HG03457 (cell line): Measurements from ENCODE around the gene USP4.
"Not testable (repeated sequence)": the region's sequence is repeated elsewhere in the genome, so short reads cannot be mapped to it uniquely, and the experiment has no call there.

ENCODE experiments used
- ATAC-seq: cut with Tn5 transposase; IDR thresholded peaks from one replicate; pipeline ENCODE4 v1.9.1; 2021; ENCODE audit warnings: moderate number of reproducible peaks; ENCODE audit not compliant: unreplicated experiment

Gene USP4

DNA sequence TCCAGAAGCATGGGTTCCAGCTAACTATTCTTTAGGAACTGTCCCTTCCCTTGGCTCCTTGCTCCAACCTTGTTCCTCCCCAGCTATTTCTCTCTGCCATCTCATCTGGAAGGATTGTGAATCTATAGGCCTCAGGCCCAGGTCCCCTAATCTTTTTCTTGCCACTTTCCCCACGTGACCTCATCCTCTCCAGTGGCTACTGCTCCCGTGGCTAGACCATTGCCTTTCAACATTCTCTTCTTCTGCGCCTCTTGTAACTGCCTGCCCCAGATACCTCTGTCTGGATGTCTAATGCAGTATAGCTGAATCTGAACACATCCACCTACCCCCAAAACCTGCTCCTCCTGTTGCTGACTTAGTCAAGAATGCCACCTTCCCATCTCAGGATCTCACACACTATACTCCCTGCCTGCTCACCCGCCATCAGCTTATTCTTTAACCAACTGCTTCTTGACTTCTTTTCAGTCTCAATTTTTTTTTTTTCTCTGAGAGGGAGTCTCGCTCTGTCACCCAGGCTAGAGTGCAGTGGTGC, 13.1 kb upstream of the USP4 start:
- no peak for ATAC-seq

DNA sequence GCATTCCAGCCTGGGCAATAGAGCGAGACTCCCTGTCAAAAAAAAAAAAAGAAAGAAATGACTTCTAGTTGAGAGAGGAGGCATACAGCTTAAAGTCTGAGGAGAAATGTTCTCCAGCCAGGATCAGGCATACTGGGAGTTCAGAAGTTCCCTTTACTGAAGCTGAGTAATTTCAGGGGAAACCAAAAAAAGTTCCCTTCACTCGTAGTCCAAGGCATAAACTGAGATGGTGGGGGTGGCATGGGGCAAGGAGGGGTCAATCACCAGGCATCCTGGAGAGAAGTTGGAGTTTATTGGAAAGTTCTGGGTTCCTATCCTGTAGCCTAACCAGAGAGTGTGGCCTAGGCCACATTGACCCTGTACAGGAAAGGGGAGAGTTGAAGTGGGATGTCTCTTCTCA, 12.4 kb upstream of the USP4 start:
- no peak for ATAC-seq

DNA sequence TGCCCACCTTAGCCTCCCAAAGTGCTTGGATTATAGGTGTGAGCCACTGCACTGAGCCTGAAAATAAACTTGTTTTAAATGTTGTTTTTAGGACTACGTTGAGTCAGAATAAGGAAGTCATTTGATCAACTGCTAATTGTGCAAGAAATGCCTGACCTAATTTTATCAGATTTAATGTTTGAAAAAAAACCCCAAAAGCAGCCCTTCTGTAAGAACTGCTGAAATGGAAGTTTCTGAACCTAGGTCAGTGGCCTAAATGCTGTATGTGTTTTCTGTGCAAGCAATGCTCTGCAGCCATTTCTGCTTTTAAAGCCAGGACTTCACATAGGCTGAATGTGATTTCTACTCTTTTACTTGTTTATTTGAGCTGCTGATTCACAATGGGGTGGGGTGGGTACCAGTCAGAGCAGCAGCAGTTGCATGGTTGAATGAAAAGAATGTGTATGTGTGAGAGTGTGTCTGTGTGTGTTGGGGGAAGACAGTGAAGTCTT, 11.7 kb upstream of the USP4 start:
- ATAC-seq, result no peak

DNA sequence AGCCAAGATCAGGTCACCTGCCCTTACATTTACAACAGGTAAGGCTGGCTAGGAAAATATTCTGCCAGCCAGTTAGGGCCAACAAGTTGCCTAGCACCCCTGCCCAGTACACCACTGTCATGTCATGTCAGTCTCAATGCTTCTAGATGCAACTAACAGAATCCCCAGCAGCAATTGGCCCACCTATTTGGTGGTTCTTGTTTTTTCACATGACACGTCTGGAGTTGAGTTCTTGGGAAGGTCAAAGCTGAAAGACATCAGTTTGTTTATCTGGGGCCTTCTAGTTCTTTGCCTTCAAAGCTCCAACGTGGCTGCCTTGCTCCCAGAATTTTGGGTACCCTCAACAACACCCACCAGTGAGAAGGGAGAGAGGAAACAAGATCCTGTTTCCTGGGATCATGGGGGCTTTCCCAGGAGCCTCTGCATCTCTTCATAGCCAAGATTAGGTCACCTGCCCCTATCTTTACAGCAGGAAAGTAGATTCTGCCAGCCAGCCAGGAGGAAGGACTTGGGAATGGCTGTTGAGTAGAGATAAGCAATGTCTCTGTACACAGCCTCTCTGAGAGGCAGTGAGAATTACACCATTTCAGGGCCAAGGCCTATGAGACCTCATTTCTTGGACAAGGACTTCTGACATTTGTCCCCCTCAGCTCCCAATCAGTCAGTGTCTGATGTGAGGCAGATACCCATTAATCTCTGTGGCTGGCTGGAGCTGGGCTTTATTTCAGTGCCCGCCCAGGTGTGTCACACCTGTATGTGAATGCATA, 9.7 kb upstream of the USP4 start:
- ATAC-seq, result no peak

DNA sequence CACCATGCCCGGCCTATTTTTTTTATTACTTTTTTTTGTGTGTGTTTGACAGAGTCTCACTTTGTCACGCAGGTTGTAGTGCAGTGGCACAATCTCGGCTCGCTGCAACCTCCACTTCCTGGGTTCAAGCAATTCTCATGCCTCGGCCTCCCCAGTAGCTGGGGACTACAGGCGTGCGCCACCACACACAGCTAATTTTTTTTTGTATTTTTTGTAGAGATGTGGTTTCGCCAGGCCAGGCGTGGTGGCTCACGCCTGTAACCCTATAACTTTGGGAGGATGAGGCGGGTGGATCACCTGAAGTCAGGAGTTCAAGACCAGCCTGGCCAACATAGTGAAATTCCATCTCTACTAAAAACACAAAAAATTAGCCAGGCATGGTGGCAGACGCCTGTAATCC, 8.5 kb upstream of the USP4 start:
- ATAC-seq, result not testable (repeated sequence)

DNA sequence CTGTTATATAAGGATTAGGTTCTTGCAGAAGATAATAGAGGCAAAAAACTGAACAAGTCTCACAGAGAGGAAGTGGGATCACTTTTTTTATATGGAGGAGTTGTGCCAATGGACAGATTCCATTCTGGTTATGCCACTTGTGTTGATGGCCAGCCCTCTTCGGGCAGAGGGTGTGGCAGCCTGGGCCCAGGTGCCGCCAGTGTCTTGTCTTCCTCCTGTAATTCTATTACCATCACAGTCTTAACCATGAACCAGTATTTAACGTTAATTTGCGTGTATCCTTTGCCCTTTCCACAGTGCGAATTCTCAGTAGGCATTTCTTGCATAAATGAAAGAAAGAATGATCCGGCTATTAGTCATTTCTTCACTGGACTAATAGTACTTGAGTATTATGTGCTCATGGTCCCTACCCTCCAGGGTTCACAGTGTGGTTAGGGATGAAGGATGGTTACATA, 7.0 kb upstream of the USP4 start:
- no peak for ATAC-seq

DNA sequence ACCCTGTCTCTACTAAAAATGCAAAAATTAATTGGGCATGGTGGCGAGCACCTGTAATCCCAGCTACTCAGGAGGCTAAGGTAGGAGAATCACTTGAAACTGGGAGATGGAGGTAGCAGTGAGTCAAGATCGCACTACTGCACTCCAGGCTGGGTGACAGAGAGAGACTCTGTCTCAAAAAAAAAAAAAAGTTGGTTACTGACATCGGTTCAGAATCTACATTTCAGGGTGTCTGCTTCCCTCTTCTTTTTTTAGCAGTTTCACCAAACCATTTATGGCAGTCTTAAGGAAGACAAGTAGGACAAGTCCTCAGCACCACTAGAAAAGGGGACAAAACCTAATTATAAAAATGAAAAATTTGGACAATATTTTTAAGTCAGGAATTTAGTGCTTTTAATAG, 3.3 kb upstream of the USP4 start:
- no peak for ATAC-seq

DNA sequence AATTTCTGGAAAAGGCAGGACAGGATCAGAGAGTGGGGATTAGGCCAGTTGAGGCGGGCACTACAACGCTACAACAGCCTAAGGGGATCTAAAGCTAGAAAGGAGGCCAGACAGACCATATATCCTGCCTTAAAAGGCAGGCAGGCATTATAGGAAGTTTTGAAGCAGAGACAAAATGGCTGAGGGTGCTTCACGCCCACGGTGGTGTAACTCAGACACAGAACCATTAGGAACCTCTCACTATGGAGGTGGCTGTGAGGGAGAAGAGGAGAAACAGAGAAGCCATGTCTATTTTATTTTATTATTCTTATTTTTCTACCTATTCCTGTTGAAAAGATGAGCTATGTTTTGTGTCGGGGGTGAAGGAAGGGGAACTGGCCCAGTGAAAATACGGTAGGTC, 2.1 kb upstream of the USP4 start:
- no peak for ATAC-seq

DNA sequence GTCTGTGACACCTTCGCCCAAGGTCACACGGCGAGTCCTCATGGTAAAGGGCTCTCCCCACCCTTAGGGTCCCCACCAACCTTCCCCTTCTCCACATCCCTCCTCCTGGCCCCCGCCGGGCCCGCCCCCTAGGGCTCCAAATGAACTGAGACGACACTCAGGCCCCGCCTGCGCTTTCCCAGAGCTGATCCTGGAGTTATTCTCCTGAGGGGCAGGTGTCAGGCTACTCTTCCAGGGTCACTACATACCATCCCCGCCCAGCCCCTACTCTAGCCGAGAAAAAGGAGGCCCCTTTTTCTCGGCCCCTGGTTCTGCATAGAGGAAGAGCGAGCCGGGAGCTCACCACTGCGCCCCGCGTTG, 292 bp downstream of the USP4 start:
- ATAC-seq, result no peak

DNA sequence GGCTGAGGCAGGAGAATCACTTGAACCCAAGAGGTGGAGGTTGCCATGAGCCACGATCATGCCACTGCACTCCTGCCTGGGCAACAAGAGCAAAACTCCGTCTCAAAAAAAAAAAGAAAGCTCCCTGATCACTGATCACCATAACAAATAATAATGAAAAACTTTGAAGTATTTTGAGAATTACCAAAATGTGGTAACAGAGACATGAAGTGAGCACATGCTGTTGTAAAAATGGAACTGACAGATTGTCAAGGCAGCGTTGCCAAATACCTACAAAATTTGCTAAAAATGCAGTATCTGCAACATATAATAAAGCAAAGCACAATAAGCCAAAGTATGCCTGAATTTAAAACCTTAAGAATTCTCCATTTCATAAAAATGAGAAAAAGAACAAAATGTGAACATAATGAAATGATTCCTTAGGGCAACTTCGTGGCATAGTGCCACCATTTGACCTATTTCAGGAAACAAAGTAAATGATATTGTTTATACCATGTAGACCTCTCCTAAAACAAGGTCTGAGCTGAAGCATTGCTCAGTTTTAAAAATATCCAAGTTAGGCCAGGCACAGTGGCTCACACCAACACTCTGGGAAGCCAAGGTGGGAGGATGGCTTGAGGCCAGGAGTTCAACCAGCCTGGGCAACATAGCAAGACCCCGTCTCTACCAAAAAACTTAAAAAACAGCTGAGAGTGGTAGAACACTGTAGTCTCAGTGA, 5.8 kb downstream of the USP4 start:
- ATAC-seq, result no peak

DNA sequence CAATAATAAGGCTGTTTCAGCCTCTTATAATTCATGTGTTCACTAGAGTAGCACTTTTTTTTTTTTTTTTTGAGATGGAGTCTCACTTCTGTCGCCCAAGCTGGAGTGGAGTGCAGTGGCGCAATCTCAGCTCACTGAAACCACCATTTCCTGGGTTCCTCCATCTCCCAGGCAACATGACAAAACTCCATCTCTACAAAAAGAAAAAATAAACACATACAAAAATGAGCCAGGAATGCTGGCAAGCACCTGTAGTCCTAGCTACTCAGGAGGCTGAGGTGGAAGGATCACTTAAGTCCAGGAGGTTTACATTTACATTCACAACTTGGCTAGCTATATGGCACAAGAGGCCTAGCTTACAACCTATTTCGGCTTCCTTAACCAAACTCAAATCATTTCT, 6.8 kb downstream of the USP4 start:
- ATAC-seq, result no peak

DNA sequence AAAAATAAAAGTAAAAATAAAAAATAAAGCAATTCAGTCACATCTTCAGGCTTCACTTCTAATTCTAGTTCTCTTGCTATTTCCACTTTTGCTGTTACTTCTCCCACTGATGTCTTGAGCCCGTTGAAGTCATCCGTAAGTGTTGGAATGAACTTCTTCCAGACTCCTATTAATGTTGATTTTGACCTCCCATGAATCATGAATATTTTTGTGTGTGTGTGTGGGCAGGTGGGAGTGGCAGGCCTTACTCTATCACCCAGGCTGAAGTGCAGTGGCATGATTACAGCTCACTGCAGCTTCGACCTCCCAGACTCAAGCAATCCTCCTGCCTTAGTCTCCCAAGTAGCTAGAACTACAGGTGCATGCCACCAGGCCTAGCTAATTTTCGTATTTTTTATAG, 10.7 kb downstream of the USP4 start:
- ATAC-seq, result no peak

DNA sequence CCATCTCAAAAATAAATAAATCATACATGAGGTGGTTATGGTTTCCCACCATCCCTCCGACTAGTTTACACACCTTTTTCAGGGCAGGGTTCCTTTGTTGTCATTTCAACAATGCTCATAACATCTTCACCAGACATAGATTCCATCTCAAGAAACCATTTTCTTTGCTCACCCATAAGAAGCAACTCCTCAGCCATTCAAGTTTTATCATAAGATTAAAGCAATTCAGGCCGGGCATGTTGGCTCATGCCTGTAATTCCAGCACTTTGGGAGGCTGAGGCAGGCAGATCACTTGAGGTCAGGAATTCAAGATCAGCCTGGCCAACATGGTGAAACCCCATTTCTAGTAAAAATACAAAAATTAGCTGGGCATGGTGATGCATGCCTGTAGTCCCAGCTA, 11.5 kb downstream of the USP4 start:
- not testable (repeated sequence) for ATAC-seq

DNA sequence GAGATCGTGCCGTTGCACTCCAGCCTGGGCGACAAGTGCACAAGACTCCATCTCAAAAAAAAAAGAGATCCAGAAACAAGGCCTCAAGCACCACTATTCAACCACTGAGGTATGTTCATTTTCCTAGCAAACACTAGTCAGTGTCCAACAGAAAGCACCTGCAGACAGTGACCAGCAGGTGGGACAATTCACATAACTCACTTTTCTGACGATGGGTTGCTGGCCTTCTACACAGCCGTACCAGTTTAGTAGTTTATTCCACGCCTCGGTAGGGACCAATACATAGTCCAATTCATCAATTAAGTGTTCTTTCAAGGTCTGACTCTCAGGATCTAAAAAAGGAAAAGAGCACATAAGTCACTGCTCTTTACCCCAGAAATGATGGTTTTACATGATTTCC, 12.4 kb downstream of the USP4 start:
- no peak for ATAC-seq

DNA sequence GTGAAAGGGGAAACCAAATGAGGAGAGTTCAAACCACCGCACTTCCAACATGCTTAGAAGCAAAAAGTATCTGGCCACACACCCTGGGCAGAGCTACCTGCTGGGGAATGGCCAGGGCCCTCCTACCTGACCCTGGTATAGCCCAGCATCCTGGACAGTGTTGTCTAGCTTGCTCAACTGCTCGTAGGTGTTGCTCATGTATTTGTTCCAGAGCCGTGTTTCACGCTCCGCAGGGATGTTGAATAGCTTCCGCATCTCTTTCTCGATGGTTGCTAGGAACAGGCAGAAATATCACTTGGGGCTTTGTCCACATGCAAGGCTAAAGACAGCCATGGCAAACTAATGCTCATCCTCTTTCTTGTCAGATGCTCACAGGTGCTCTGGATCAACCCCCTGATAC, 15.1 kb downstream of the USP4 start:
- ATAC-seq, result no peak

DNA sequence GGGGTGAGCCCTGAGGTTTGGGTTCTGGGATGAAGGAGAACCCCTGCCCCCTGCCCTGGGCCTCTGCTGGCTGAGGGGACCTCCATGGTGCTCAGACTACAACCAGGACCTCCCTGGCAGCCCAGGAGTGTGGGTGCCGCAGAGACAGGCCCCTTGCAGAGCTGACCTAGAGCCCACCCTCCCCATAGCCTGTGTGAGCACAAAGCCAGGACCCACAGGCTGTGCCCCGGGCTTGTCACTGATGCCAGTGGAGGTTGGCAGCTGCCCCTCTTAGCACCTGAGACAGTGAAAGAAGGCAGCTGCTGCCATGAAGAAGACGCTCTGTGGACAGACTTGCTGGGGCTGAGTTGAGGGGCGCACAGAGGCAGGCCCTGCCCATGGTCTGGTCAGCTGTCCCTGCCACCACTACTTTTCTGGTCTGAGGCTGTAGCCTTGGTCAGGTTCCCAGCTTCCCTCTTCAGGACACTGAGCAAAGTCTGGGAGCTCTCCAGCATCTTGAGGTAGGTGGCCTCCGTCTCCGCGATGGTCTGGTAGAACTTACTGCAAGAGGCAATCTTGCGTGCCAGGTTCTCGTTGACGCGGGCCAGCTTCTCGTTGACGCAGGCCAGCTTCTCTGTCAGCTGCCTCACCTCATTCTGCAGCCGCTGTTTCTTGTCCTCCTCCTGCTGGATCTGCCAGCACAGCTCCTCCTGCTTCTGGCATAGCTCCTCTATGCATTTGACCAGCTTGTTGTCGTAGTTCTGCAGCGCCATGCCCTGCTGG, 23.0 kb downstream of the USP4 start:
- ATAC-seq, result no peak

DNA sequence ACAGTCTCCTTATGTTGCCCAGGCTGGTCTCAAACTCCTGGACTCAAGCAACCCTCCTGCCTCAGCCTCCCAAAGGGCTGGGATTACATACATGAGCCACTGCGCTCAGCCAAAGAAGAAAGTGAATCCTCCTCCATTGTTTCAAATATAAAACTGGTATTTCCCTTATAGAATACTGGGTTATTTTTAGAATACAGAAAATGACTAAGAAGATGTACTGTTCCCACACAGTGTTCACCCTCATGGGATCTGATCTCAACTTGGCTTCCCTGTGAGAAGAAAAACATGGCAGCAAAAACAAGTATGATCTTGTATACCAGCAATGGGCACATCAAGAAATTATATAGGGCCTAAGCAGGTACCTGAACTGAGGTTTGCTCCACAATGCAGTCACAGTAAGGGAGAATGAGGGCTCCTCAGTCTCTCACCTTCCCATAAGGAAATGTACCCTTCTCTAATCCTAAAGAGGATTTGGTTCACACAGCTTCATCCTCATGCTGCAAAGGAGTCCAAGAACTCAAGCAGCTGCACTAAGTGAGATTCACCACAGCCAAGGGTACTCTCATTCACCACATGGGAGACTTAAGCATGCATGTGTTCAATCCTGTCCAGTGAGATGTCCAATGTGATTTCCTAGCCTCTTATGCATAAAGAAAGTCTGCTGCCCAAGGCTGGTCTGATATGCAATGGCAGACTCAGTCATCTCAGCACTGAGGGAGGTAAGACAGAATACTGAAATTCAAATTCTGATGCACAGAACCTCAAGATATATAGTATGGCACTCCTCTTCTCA, 25.8 kb downstream of the USP4 start:
- no peak for ATAC-seq

DNA sequence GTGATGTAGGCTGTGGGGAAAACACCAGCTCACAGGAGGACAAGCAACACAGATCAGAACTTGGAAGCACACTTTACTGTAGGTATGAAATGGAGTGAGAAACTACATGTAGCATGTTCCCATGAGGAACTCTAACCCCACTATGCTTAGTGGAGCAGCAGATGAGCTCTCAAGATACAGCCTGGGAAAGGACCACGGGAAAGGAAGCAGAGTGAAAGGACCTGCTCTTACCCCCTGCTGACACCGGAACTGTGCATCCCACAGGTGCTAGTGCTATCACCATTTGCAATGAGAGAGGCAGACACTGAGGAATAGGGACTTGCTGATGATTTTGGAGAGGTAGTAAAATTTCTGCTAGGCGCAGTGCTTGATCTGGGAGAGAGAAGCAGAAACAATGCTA, 28.6 kb downstream of the USP4 start:
- no peak for ATAC-seq

DNA sequence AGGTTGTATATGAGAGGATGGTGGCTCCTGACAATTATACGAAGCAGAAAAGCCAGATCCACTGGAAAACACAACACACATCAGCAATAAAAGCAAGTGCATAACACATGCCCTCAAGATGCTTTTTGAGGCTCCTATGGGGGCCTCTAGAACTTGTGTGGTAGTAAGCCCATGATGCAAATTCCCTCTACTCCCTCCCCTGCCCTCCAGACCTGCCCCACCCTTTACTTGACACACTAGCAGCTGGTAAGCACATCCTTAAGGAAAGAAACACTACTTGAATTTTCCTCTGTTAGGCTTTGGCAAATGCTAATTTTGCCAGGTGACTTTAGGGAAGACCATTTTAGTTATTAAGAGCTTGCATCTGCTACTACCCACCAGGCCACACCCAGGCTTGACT, 29.2 kb downstream of the USP4 start:
- no peak for ATAC-seq

DNA sequence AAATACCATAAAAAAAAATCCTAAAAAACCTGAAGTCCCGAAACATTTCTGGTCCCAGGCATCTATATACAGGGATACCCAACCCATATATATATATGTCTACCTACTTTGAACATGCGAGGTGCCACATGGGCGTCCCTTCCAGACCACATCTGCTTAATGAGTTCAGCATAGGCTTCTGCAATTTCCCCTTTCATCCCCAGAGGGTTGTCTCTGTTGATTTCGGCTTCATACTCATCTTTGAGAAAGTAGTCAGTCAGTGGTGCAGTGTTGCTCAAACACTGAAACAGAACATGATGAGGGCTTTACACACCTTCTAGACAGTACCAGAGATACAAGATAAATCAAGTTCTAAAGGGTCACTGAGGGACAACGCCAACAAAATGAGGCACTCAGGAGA, 34.2 kb downstream of the USP4 start:
- no peak for ATAC-seq

DNA sequence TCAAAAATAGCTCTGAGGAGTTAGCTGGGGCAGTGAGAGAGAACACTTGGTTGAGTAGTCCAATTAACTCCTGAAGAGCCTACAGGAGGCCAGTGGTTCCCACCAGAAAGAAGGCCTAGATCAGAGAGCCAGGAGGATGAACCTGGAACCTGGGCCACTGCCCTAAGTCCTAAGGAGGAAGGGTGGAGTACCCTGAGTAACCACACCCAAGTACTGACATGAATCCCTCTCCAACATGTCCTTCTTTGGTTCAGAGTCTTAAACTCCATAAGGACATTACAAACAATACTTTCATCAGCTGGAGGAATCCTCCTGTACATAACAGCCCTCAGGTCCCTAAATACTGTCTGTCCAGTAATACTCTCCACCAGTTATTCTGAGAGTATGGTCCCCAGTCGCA, 37.2 kb downstream of the USP4 start:
- no peak for ATAC-seq
